ENCODE measurements around the gene CCDC158. TPM values are rescaled to one million over a fixed set of nuclear protein-coding genes. Genes with fewer than 3 reads are reported as not detected.
"Not testable (repeated sequence)": the region's sequence is repeated elsewhere in the genome, so short reads cannot be mapped to it uniquely, and the experiment has no call there.

Gene CCDC158
- total and polyA plus RNA-seq, 2 experiments from 2014 or later = 0.06 TPM; not detected in 1

DNA sequence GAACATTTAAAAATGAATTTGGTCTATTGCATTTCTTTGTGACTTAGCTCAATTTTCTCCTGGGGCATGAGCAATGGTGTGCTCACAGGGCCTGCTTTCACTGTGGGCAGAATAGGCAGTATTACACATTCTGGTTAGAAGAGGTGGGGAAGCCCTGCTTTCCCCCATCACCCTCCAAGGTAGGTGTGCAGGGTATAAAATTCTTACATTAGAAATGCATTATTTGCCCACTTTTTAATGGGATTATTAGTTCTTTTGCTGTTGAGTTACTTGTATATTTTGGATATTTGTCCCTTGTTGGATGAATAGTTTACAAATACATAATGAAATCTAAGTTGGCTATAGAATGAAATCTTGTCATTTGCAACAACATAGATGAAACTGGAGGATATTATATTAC lies 122.7 kb downstream of the CCDC158 start:
- Histone ChIP-seq H3K27ac (no peak overlapping the region), H3K27me3 (no peaks in the 10 kb centered on the region), H3K9me3 (ENCODE audit: low read depth) (no peaks in the 10 kb centered on the region), H3K4me1 (ENCODE audit: low read depth) (peaks cover 16% of the 10 kb centered on the region), H3K4me3 (no peak overlapping the region), H3K36me3 (no peaks in the 10 kb centered on the region)
- TF ChIP-seq, protein P1, sequence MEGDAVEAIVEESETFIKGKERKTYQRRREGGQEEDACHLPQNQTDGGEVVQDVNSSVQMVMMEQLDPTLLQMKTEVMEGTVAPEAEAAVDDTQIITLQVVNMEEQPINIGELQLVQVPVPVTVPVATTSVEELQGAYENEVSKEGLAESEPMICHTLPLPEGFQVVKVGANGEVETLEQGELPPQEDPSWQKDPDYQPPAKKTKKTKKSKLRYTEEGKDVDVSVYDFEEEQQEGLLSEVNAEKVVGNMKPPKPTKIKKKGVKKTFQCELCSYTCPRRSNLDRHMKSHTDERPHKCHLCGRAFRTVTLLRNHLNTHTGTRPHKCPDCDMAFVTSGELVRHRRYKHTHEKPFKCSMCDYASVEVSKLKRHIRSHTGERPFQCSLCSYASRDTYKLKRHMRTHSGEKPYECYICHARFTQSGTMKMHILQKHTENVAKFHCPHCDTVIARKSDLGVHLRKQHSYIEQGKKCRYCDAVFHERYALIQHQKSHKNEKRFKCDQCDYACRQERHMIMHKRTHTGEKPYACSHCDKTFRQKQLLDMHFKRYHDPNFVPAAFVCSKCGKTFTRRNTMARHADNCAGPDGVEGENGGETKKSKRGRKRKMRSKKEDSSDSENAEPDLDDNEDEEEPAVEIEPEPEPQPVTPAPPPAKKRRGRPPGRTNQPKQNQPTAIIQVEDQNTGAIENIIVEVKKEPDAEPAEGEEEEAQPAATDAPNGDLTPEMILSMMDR (IDR thresholded peaks at IDR 0.05; ENCODE audit: low read depth, low read length) = no peak
- DNase-seq (ENCODE audit: low read depth in 1 of 2, low spot score in 1 of 2) = no peak

DNA sequence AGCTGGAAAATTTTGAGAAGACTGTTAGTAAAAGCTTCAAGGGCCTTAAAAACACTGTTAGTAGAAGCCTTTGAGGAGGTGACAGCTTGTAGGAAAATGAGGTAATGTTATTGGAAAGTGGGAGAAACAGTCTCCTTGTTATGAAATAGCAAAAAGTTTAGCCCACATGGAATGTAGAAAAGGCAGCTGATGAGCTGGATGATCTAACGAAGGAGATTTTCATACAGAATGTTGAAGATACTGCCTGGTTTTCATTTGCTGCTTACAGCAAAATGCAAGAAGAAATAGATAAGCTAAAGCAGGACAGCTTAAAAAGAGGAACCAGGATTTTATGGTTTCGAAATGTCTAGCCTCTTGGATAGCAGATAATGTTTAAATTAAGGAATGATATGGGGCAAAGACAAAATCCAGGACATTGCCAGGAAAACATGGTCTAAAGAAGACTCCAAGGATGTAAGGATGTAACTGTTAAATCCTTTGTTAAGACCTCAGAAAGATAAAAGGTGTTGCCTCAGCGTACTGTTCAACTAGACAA lies 124.6 kb downstream of the CCDC158 start:
- DNase-seq (ENCODE audit: low read depth in 1 of 2, low spot score in 1 of 2) = no peak
- Histone ChIP-seq H3K27me3 (no peaks in the 10 kb centered on the region), H3K4me3 (no peak overlapping the region), H3K9me3 (ENCODE audit: low read depth) (no peaks in the 10 kb centered on the region), H3K4me1 (ENCODE audit: low read depth) (peaks cover 7% of the 10 kb centered on the region), H3K36me3 (no peaks in the 10 kb centered on the region), H3K27ac (no peak overlapping the region)
- TF ChIP-seq, protein P1 (IDR thresholded peaks at IDR 0.05; ENCODE audit: low read depth, low read length) = no peak

DNA sequence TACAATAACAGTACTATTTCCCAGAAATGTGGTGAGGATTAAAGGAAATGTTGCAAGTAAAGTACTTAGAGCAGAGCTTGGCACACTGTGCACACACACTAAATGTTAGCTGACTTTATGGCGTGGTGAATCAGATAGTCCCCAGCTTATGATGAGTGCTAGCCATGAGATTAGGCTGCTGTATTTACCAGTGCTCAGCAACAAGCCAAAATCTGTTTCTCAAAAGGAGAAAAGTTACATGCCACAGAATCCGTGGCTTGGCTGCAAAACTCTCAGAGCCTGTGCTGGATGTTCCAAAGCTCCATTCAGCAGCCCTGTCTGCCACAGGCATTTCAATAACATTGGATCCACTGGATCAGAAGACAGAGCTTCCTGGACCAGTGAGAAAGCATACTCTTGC lies 127.2 kb downstream of the CCDC158 start:
- Histone ChIP-seq H3K27ac (no peak overlapping the region), H3K36me3 (no peaks in the 10 kb centered on the region), H3K9me3 (ENCODE audit: low read depth) (no peaks in the 10 kb centered on the region), H3K4me3 (no peak overlapping the region), H3K27me3 (no peaks in the 10 kb centered on the region), H3K4me1 (ENCODE audit: low read depth) (no peaks in the 10 kb centered on the region)
- TF ChIP-seq, protein P1 (IDR thresholded peaks at IDR 0.05; ENCODE audit: low read depth, low read length) = no peak
- DNase-seq (ENCODE audit: low read depth in 1 of 2, low spot score in 1 of 2) = peak in 1 of 2 donors; percentile 66

DNA sequence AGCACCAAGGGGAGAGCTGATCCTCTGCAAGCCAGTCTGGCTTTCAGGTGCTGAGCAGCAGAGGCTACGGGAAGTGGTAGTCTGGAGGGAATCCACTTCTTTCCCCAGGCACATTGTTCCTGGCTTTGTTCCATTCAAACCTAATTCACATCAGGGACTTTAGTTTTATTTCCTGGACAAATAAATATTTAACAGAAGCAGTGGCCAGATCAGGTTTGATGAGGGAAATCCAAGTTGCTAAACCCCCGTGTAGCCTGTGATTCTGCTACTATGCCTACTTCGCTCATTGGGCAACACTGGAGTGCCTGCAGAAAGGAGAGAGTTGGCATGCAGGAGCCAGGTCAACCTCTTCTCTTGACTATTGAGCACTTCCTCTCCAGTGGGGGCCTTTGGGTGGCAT lies 128.2 kb downstream of the CCDC158 start:
- Histone ChIP-seq H3K27me3 (no peaks in the 10 kb centered on the region), H3K36me3 (no peaks in the 10 kb centered on the region), H3K4me1 (ENCODE audit: low read depth) (no peaks in the 10 kb centered on the region), H3K4me3 (no peak overlapping the region), H3K27ac (no peak overlapping the region), H3K9me3 (ENCODE audit: low read depth) (no peaks in the 10 kb centered on the region)
- no peak for DNase-seq (ENCODE audit: low read depth in 1 of 2, low spot score in 1 of 2)
- TF ChIP-seq, protein P1 (IDR thresholded peaks at IDR 0.05; ENCODE audit: low read depth, low read length) = no peak

DNA sequence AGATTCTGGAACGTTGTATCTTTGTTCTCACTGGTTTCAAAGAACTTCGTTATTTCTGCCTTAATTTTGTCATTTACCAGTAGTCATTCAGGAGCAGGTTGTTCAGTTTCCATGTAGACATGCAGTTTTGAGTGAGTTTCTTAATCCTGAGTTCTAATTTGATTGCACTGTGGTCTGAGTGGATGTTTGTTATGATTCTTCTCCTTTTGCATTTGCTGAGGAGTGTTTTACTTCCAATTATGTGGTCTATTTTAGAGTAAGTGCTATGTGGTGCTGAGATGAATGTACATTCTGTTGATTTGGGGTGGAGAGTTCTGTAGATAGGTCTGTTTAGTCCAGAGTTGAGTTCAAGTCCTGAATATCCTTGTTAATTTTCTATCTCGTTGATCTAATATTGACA lies 133.1 kb downstream of the CCDC158 start:
- not testable (repeated sequence) for H3K9me3 ChIP-seq (ENCODE audit: low read depth); H3K36me3 ChIP-seq; DNase-seq (ENCODE audit: low read depth in 1 of 2, low spot score in 1 of 2); H3K27ac ChIP-seq; H3K27me3 ChIP-seq; H3K4me1 ChIP-seq (ENCODE audit: low read depth); H3K4me3 ChIP-seq

DNA sequence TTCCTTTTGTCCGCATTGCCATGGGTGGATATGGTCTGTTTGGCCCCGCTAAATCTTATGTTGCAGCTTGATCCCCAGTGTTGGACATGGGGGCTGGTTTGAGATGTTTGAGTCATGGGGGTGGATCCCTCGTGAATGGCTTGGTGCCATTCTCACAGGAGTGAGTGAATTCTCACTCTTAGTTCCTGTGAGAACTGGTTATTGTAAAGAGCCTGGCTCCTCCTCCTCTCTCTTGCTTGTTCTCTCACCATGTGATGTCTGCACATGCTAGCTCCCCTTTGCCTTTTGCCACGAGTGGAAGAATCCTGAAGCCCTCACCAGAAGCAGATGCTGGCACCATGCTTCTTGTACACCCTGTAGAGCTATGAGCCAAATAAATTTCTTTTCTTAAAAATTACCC lies 137.0 kb downstream of the CCDC158 start:
- Histone ChIP-seq H3K4me3 (no peak overlapping the region), H3K9me3 (ENCODE audit: low read depth) (no peaks in the 10 kb centered on the region), H3K27me3 (no peaks in the 10 kb centered on the region), H3K27ac (no peak overlapping the region), H3K36me3 (no peaks in the 10 kb centered on the region), H3K4me1 (ENCODE audit: low read depth) (peaks cover 11% of the 10 kb centered on the region)
- TF ChIP-seq, protein P1 (IDR thresholded peaks at IDR 0.05; ENCODE audit: low read depth, low read length) = no peak
- DNase-seq (ENCODE audit: low read depth in 1 of 2, low spot score in 1 of 2) = no peak

Data from cardiac muscle cell (in vitro differentiated cells and primary cell).